ENCODE data around the gene RIPOR2. TPM values are rescaled to one million over a fixed set of nuclear protein-coding genes. Genes with fewer than 3 reads are reported as not detected.

Gene RIPOR2
- total and polyA plus RNA-seq, 10 of the 15 experiments (the other 5 are each of a cell fraction or from before 2014, with no cell fraction given) = 22.2 to 48.2 (median 34.7) TPM

- Histone ChIP-seq H3K27ac (ENCODE audit: control insufficient read depth, insufficient read depth) (peak overlapping the region; percentile 60), H3K4me3 (peak overlapping the region; percentile 86), H3K27me3 (replicated peaks in 1 of 2; ENCODE audit: control insufficient read depth in 2 of 2, insufficient read depth in 2 of 2, low read length in 1 of 2) (no peaks in the 10 kb centered on the region), H2AFZ (ENCODE audit: control insufficient read depth, low read depth, low read length) (no peak overlapping the region), H3K36me3 (ENCODE audit: control insufficient read depth in 2 of 2, insufficient read depth in 2 of 2, low read length in 1 of 2) (no peaks in the 10 kb centered on the region; a peak in 1 of 4 replicates), H3K4me2 (ENCODE audit: control insufficient read depth, insufficient read depth) (peak overlapping the region; percentile 99), H3K4me1 (ENCODE audit: control insufficient read depth, insufficient read depth, low read length) (peaks cover 26% of the 10 kb centered on the region), H3K79me2 (ENCODE audit: control insufficient read depth, insufficient read depth, low read length) (peaks cover 33% of the 10 kb centered on the region), H3K9me3 (replicated peaks; ENCODE audit: control insufficient read depth, insufficient read depth, low read length) (no peaks in the 10 kb centered on the region; the same call in 2 of the 3 replicates), H4K20me1 (ENCODE audit: control insufficient read depth, insufficient read depth) (no peaks in the 10 kb centered on the region), H3K9ac (ENCODE audit: control insufficient read depth, insufficient read depth, low read length) (no peak overlapping the region)
- ChIA-PET POLR2A (interaction anchor here (0.5 to 3.8 kb wide), 9 partner anchors 10 to 123 kb away, joined by 3 to 23 read pairs (median 4); partner anchors contain the start of gene RIPOR2), RAD21 (ENCODE audit: unreplicated experiment) (interaction anchor here (0.8 to 6.2 kb wide), 14 partner anchors 10 to 162 kb away, joined by 3 to 111 read pairs (median 12); partner anchors contain the start of gene RIPOR2), CTCF (interaction anchor here (0.7 to 7.3 kb wide), 14 partner anchors 9 to 145 kb away, joined by 3 to 139 read pairs (median 16); partner anchors contain the start of gene RIPOR2), SMC1A (ENCODE audit: uncharacterized antibody, unreplicated experiment) (interaction anchor here (1.1 to 10.7 kb wide), 21 partner anchors 9 to 118 kb away, joined by 3 to 201 read pairs (median 12); partner anchors contain the start of gene RIPOR2)
- no TSS peak for BruUV-seq (replicated peaks)
- in situ Hi-C loops (cut with MboI) (no loop called here), intact Hi-C loops (cut with micrococcal nuclease; ENCODE audit: unreplicated experiment) (no loop called here)
- ATAC-seq = no peak
- 12% methylated on average over 4 of the region's 4 CpGs for WGBS (ENCODE audit: insufficient coverage, insufficient replicate concordance, low lambda C conversion rate, missing lambda C conversion rate)
- no peak for FAIRE-seq
- TF ChIP-seq RB1 (IDR thresholded peaks at IDR 0.05; ENCODE audit: borderline replicate concordance) (no peak), NR2F1 (conservative IDR thresholded peaks at IDR 0.05) (no peak), BCL3 (IDR thresholded peaks at IDR 0.05; ENCODE audit: borderline replicate concordance, insufficient read depth, low read depth, low read length, poor library complexity, severe bottlenecking) (no peak), SMC3 (IDR thresholded peaks at IDR 0.05; ENCODE audit: borderline replicate concordance, low read length) (no peak), POU2F2 (IDR thresholded peaks at IDR 0.05; ENCODE audit: borderline replicate concordance, low read depth, low read length) (no peak), SUZ12 (IDR thresholded peaks at IDR 0.05; ENCODE audit: unreplicated experiment) (no peak)
- DNase-seq (ENCODE audit: low read depth, low spot score) = no peak
These were observed 27.1 kb downstream of the RIPOR2 start for GRCh38 chr6:24908650-24909035.
